B cell (primary cell): Measurements from ENCODE around the gene APOBEC3C. TPM values are rescaled to one million over a fixed set of nuclear protein-coding genes. Genes with fewer than 3 reads are reported as not detected.
A peak's percentile ranks its signal among the peaks of the same experiment; 100 is the strongest.
"Not testable (repeated sequence)": the region's sequence is repeated elsewhere in the genome, so short reads cannot be mapped to it uniquely, and the experiment has no call there.

Experiments used
- ATAC-seq: fragments of 200-7000 bp; cut with Tn5 transposase; one replicate; pipeline ENCODE4 v1.10.0; 2021; ENCODE audit warnings: low read depth, mild to moderate bottlenecking, moderate number of reproducible peaks, moderate library complexity
- CTCF ChIA-PET: fragments of 350-600 bp; sonication (Branson Sonifier 250); formaldehyde crosslinking; loops from one replicate; lab custom pipeline; 2021; ENCODE audit warnings: antibody characterized with exemption, inconsistent platforms; lab: Charles Lee
- POLR2A ChIA-PET: fragments of 350-600 bp; sonication (Branson Sonifier 250); formaldehyde crosslinking; loops from one replicate; lab custom pipeline; 2021; ENCODE audit warnings: antibody characterized with exemption; lab: Charles Lee
- DNase-seq: peaks from one replicate; pipeline ENCODE4 v3.0.0; 2013
- H2AFZ ChIP-seq: 2 replicates; pipeline ENCODE4 v1.6.1; 2012; ENCODE audit warnings: mild to moderate bottlenecking, low read depth, low read length; ENCODE audit not compliant: insufficient read depth, poor library complexity, severe bottlenecking
- H3K27ac ChIP-seq, 2 donors: 1 replicate in 1 of 2; 2 replicates in 1 of 2; pipeline ENCODE4 v1.5.1; 2012 to 2013; ENCODE audit warnings: low read length in 2 of 2, mild to moderate bottlenecking in 2 of 2, moderate library complexity in 1 of 2
- H3K27me3 ChIP-seq, 4 experiments: fragments of 200-600 bp in 1 of 4; sonication (generic) in 1 of 4; replicated peaks in 1 of 4; 1 replicate in 2 of 4; 2 replicates in 2 of 4; pipeline versions ENCODE4 v1.6.1 to v1.7.0; 2013 to 2016; ENCODE audit warnings: low read length in 3 of 4, mild to moderate bottlenecking in 2 of 4, mixed read lengths in 1 of 4, moderate library complexity in 1 of 4; ENCODE audit not compliant: insufficient read depth in 4 of 4, control insufficient read depth in 3 of 4; ENCODE audit errors: control extremely low read depth in 1 of 4
- H3K36me3 ChIP-seq, 2 experiments: replicated peaks in 1 of 2; 1 replicate in 1 of 2; 2 replicates in 1 of 2; pipeline versions ENCODE4 v1.6.1 to v1.7.1; 2013; ENCODE audit warnings: low read length in 1 of 2; ENCODE audit not compliant: insufficient read depth in 2 of 2, control insufficient read depth in 1 of 2; ENCODE audit errors: control extremely low read depth in 1 of 2, extremely low read depth in 1 of 2
- H3K4me1 ChIP-seq, 2 donors: fragments of 200-600 bp in 1 of 2; sonication (generic) in 1 of 2; 1 replicate in 1 of 2; 2 replicates in 1 of 2; pipeline versions ENCODE4 v1.5.1 to v1.6.1; 2013 to 2017; ENCODE audit warnings: low read length in 2 of 2; ENCODE audit not compliant: control insufficient read depth in 2 of 2, insufficient read depth in 2 of 2
- H3K4me2 ChIP-seq: replicated peaks from 2 replicates; pipeline ENCODE3; 2012; ENCODE audit warnings: mild to moderate bottlenecking, low read depth, low read length; ENCODE audit not compliant: poor library complexity, severe bottlenecking
- H3K4me3 ChIP-seq, 5 experiments: fragments of 200-600 bp in 1 of 5; sonication (generic) in 1 of 5; 1 replicate in 3 of 5; 2 replicates in 2 of 5; pipeline versions ENCODE4 v1.5.1 to v1.7.0; 2011 to 2016; ENCODE audit warnings: low read length in 4 of 5, mild to moderate bottlenecking in 4 of 5, low read depth in 2 of 5, control low read depth in 1 of 5, moderate library complexity in 1 of 5; ENCODE audit not compliant: insufficient read depth in 1 of 5; ENCODE audit errors: control extremely low read depth in 1 of 5, extremely low read depth in 1 of 5
- H3K79me2 ChIP-seq: fragments of 200-600 bp; sonication (generic); one replicate; pipeline ENCODE4 v1.6.0; 2016; ENCODE audit warnings: low read length; ENCODE audit not compliant: control insufficient read depth, insufficient read depth
- H3K9ac ChIP-seq: fragments of 200-600 bp; sonication (generic); 2 replicates; pipeline ENCODE4 v1.6.1; 2017; ENCODE audit warnings: mild to moderate bottlenecking, low read length, moderate library complexity
- H3K9me3 ChIP-seq, 3 donors: one replicate each; pipeline versions ENCODE4 v1.6.1 to v1.7.1; 2013; ENCODE audit warnings: low read length in 2 of 3; ENCODE audit not compliant: control insufficient read depth in 2 of 3, insufficient read depth in 1 of 3; ENCODE audit errors: control extremely low read depth in 1 of 3
- H4K20me1 ChIP-seq: 2 replicates; pipeline ENCODE4 v1.6.0; 2012; ENCODE audit warnings: mild to moderate bottlenecking, low read length; ENCODE audit not compliant: insufficient read depth, control insufficient read depth, poor library complexity, severe bottlenecking
- H3K27ac Mint-ChIP-seq: one replicate; pipeline ENCODE4 v1.8.0; 2021; ENCODE audit warnings: mixed read lengths
- H3K27me3 Mint-ChIP-seq: one replicate; pipeline ENCODE4 v1.8.0; 2021; ENCODE audit warnings: mixed read lengths
- H3K4me1 Mint-ChIP-seq: one replicate; pipeline ENCODE4 v1.8.0; 2021; ENCODE audit warnings: mixed read lengths
- H3K4me3 Mint-ChIP-seq: one replicate; pipeline ENCODE4 v1.8.0; 2021; ENCODE audit warnings: mixed read lengths
- H3K9me3 Mint-ChIP-seq: one replicate; pipeline ENCODE4 v1.8.0; 2022; ENCODE audit warnings: mixed read lengths; ENCODE audit not compliant: insufficient read depth
- CTCF ChIP-seq: fragments of 200-600 bp; IDR thresholded peaks from one replicate; pipeline ENCODE4 v1.8.0; 2022; ENCODE audit warnings: antibody characterized with exemption, mild to moderate bottlenecking
- EZH2 ChIP-seq: IDR thresholded peaks from 2 replicates; pipeline ENCODE4 v1.6.1; 2012; ENCODE audit warnings: borderline replicate concordance, low read depth, mild to moderate bottlenecking, moderate library complexity, low read length; ENCODE audit not compliant: insufficient read depth, poor library complexity, severe bottlenecking
- WGBS: methylation state at CpG from one replicate; pipeline ENCODE4 v1.1.5; 2013; ENCODE audit warnings: missing lambda C conversion rate; ENCODE audit not compliant: insufficient coverage; 5-methylcytosine and 5-hydroxymethylcytosine counted together
- intact Hi-C: fragments of 100-400 bp; cut with micrococcal nuclease; formaldehyde crosslinking; loops from one replicate; pipeline ENCODE4 v1.10.0; 2022
- polyA plus RNA-seq: library from polyadenylated mRNA; depleted of rRNA; stranded (reverse); fragments of >200 nt; gene quantifications from 2 replicates; pipeline ENCODE4 v1.2.3, GENCODE V29; 2012
- total RNA-seq, 2 donors: library from RNA; stranded (reverse); fragments of 120-200 nt in 1 of 2; gene quantifications; 1 replicate in 1 of 2; 2 replicates in 1 of 2; pipeline versions ENCODE4 v1.2.3 to v1.2.4, GENCODE V29; 2013 to 2022

The APOBEC3C gene
- total and polyA plus RNA-seq, 2 donors (not counting 1 experiment from before 2014, with no cell fraction given), result 45.5 to 107 TPM

GRCh38 chr22:38984224-38984623 is 29.8 kb upstream of the APOBEC3C start:
- ChIA-PET CTCF (interaction anchor here (0.7 to 7.1 kb wide), 6 partner anchors 19 to 1052 kb away, joined by 3 to 65 read pairs (median 4); no protein-coding TSS in a partner anchor), POLR2A (interaction anchor here (0.7 to 1.9 kb wide), 2 partner anchors 83 to 149 kb away, joined by 3 to 6 read pairs; no protein-coding TSS in a partner anchor)
- Mint-ChIP-seq H3K4me1 (peaks cover 54% of the 10 kb centered on the region), H3K27ac (peak overlapping the region; percentile 72), H3K4me3 (peak overlapping the region; percentile 42), H3K9me3 (peaks cover 3% of the 10 kb centered on the region), H3K27me3 (no peaks in the 10 kb centered on the region)
- Histone ChIP-seq H2AFZ (no peak overlapping the region), H3K4me3 (no peak overlapping the region), H3K27ac (peak overlapping the region; percentile 67 to 73), H3K9ac (no peak overlapping the region), H3K79me2 (no peaks in the 10 kb centered on the region), H3K27me3 (no peaks in the 10 kb centered on the region), H3K4me1 (peaks cover 11 to 45% of the 10 kb centered on the region in 2 donors), H3K36me3 (no peaks in the 10 kb centered on the region), H3K9me3 (peaks cover 2 to 23% (median 3%) of the 10 kb centered on the region in 3 donors), H4K20me1 (no peaks in the 10 kb centered on the region), H3K4me2 (no peak overlapping the region)
- intact Hi-C loops, result loop anchor here (5.0 kb wide), 1 partner anchor 112 kb away; the partner anchor contains the start of gene CBX6
- TF ChIP-seq EZH2 (no peak), CTCF (no peak)
- DNase-seq (no peak), ATAC-seq (no peak)
- WGBS, result 100% methylated on average over 1 of the region's 2 CpGs

GRCh38 chr22:38984784-38985757 is 29.0 kb upstream of the APOBEC3C start:
- not testable (repeated sequence) for H4K20me1 ChIP-seq, H3K9me3 Mint-ChIP-seq, H3K4me3 ChIP-seq, H2AFZ ChIP-seq, H3K27me3 Mint-ChIP-seq, H3K27me3 ChIP-seq, H3K9ac ChIP-seq, H3K79me2 ChIP-seq, H3K36me3 ChIP-seq
- Histone ChIP-seq H3K27ac (peak overlapping the region; percentile 67 to 73), H3K9me3 (peaks cover 2 to 23% (median 3%) of the 10 kb centered on the region in 3 donors), H3K4me2 (peak overlapping the region; percentile 26), H3K4me1 (peaks cover 11 to 52% of the 10 kb centered on the region in 2 donors)
- intact Hi-C loops, result loop anchor here (5.0 kb wide), 1 partner anchor 113 kb away; the partner anchor contains the start of gene CBX6
- ChIA-PET POLR2A (interaction anchor here (0.5 to 1.9 kb wide), 7 partner anchors 9 to 148 kb away, joined by 3 to 12 read pairs (median 3); no protein-coding TSS in a partner anchor), CTCF (interaction anchor here (0.7 to 7.1 kb wide), 5 partner anchors 18 to 1051 kb away, joined by 3 to 65 read pairs (median 5); no protein-coding TSS in a partner anchor)
- DNase-seq (peak; percentile 84), ATAC-seq (peak; percentile 65)
- H3K27ac Mint-ChIP-seq, result peak overlapping the region; percentile 94
- 71% methylated on average over 7 of the region's 9 CpGs for WGBS
- H3K4me3 Mint-ChIP-seq, result peak overlapping the region; percentile 73
- H3K4me1 Mint-ChIP-seq, result peaks cover 58% of the 10 kb centered on the region
